ENCODE measurements around the gene KAT6B.
A peak's percentile ranks its signal among the peaks of the same experiment; 100 is the strongest.

The KAT6B gene

GRCh38 chr10:74824184-74824899, 2.1 kb upstream of the KAT6B start (continued):
- TF ChIP-seq ZNF280C (tag by site-specific recombination; IDR thresholded peaks at IDR 0.05) = no peak
- peak; percentile 63; the same call in 1 of the 2 replicates for TF ChIP-seq ZNF18 (tag by site-specific recombination; IDR thresholded peaks at IDR 0.05)
- peak; percentile 76 for TF ChIP-seq ZNF600 (tag by site-specific recombination; IDR thresholded peaks at IDR 0.05)
- TF ChIP-seq FEZF1 (tag by site-specific recombination; IDR thresholded peaks at IDR 0.05) = peak; percentile 63; the same call in 1 of the 2 replicates
- TF ChIP-seq ZNF558 (tag by site-specific recombination; IDR thresholded peaks at IDR 0.05) = no peak
- TF ChIP-seq ELK4 (IDR thresholded peaks at IDR 0.05; ENCODE audit: borderline replicate concordance, low read depth, low read length) = no peak
- peak; percentile 40 for TF ChIP-seq PRDM1 (tag by site-specific recombination; IDR thresholded peaks at IDR 0.05)
- TF ChIP-seq ZFP69B (tag by site-specific recombination; IDR thresholded peaks at IDR 0.05) = no peak
- TF ChIP-seq EGR2 (tag by site-specific recombination; IDR thresholded peaks at IDR 0.05; ENCODE audit: low read depth) = no peak
- TF ChIP-seq PRDM4 (tag by site-specific recombination; IDR thresholded peaks at IDR 0.05) = peak; percentile 89
- no peak for TF ChIP-seq ZNF529 (tag by site-specific recombination; IDR thresholded peaks at IDR 0.05; ENCODE audit: insufficient replicate concordance)
- TF ChIP-seq ZNF610 (tag by site-specific recombination; IDR thresholded peaks at IDR 0.05; ENCODE audit: borderline replicate concordance) = no peak
- no peak for TF ChIP-seq MYNN (tag by site-specific recombination; IDR thresholded peaks at IDR 0.05; ENCODE audit: borderline replicate concordance)
- TF ChIP-seq GLIS2 (tag by site-specific recombination; IDR thresholded peaks at IDR 0.05) = no peak
- TF ChIP-seq ZNF544 (tag by site-specific recombination; IDR thresholded peaks at IDR 0.05) = no peak
- TF ChIP-seq ZNF621 (tag by site-specific recombination; IDR thresholded peaks at IDR 0.05) = no peak
- TF ChIP-seq ZNF280D (tag by site-specific recombination; IDR thresholded peaks at IDR 0.05) = no peak
- TF ChIP-seq CTCF (tag by site-specific recombination; IDR thresholded peaks at IDR 0.05) = no peak
- TF ChIP-seq HOXD13 (CRISPR knock-in tag; IDR thresholded peaks at IDR 0.05; ENCODE audit: borderline replicate concordance) = peak; percentile 1; the same call in 1 of the 2 replicates
- peak; percentile 25 for TF ChIP-seq ZBTB20 (tag by site-specific recombination; IDR thresholded peaks at IDR 0.05)
- no peak for TF ChIP-seq MZF1 (tag by site-specific recombination; IDR thresholded peaks at IDR 0.05; ENCODE audit: borderline replicate concordance)
- TF ChIP-seq BCL11A (tag by site-specific recombination; IDR thresholded peaks at IDR 0.05; ENCODE audit: low read depth) = peak; percentile 9; the same call in 1 of the 2 replicates
- no peak for TF ChIP-seq ZFP37 (tag by site-specific recombination; IDR thresholded peaks at IDR 0.05)
- TF ChIP-seq ZNF48 (tag by site-specific recombination; IDR thresholded peaks at IDR 0.05) = no peak
- peak; percentile 99 for TF ChIP-seq SCRT2 (tag by site-specific recombination; IDR thresholded peaks at IDR 0.05)
- TF ChIP-seq ZNF2 (tag by site-specific recombination; IDR thresholded peaks at IDR 0.05) = peak; percentile 51; the same call in 1 of the 2 replicates
- no peak for TF ChIP-seq ZNF174 (tag by site-specific recombination; IDR thresholded peaks at IDR 0.05)
- peak; percentile 54 for TF ChIP-seq ZNF843 (tag by site-specific recombination; IDR thresholded peaks at IDR 0.05)

All from HEK293 (cell line).